Activated CD4-positive, alpha-beta T cell treated with anti-CD3 and anti-CD28 coated beads for 36 hours (primary cell): ENCODE results near the gene RBM34. TPM values are rescaled to one million over a fixed set of nuclear protein-coding genes. Genes with fewer than 3 reads are reported as not detected.
"Not testable (repeated sequence)": the region's sequence is repeated elsewhere in the genome, so short reads cannot be mapped to it uniquely, and the experiment has no call there.

Experiments used
- ATAC-seq: fragments of 200-7000 bp; cut with Tn5 transposase; one replicate; pipeline ENCODE4 v1.10.0; 2021; ENCODE audit warnings: mild to moderate bottlenecking, moderate library complexity
- CTCF ChIA-PET: fragments of 350-600 bp; sonication (Branson Sonifier 250); formaldehyde crosslinking; loops from one replicate; lab custom pipeline; 2021; ENCODE audit warnings: antibody characterized with exemption; lab: Charles Lee
- POLR2A ChIA-PET: fragments of 350-600 bp; sonication (Branson Sonifier 250); formaldehyde crosslinking; loops from one replicate; lab custom pipeline; 2021; ENCODE audit warnings: antibody characterized with exemption, inconsistent platforms; lab: Charles Lee
- DNase-seq: peaks from one replicate; pipeline ENCODE4 v3.0.0-alpha.2; 2020
- H3K27ac Mint-ChIP-seq: one replicate; pipeline ENCODE4 v1.8.0; 2021; ENCODE audit warnings: mixed read lengths
- H3K27me3 Mint-ChIP-seq: one replicate; pipeline ENCODE4 v1.8.0; 2021; ENCODE audit warnings: mixed read lengths
- H3K36me3 Mint-ChIP-seq: one replicate; pipeline ENCODE4 v1.8.0; 2021; ENCODE audit warnings: low read depth, mixed read lengths
- H3K4me1 Mint-ChIP-seq: one replicate; pipeline ENCODE4 v1.8.0; 2021; ENCODE audit warnings: mixed read lengths
- H3K4me3 Mint-ChIP-seq: one replicate; pipeline ENCODE4 v1.8.0; 2021; ENCODE audit warnings: mild to moderate bottlenecking, moderate library complexity, mixed read lengths
- H3K9me3 Mint-ChIP-seq: one replicate; pipeline ENCODE4 v1.8.0; 2021; ENCODE audit warnings: low read depth, mixed read lengths
- intact Hi-C, 2 experiments: fragments of 100-400 bp; cut with DNase I in 1 of 2; cut with micrococcal nuclease in 1 of 2; formaldehyde crosslinking; loops; one replicate each; pipeline versions ENCODE4 v1.14.2 to v1.15.1; 2022 to 2024; cut with DNase I, micrococcal nuclease
- total RNA-seq, 2 experiments: library from RNA; stranded (reverse); gene quantifications; one replicate each; pipeline ENCODE4 v1.2.3, GENCODE V29; 2021

RBM34 gene
- total RNA-seq, 2 experiments from 2014 or later = 126 to 154 TPM

GRCh38 chr1:235095938-235096562 lies 65.0 kb downstream of the RBM34 start:
- DNase-seq (no peak), ATAC-seq (no peak)
- intact Hi-C loops = loop anchor here (2.0 to 10.0 kb wide), 2 partner anchors 321 to 981 kb away; no protein-coding TSS in a partner anchor
- Mint-ChIP-seq H3K27ac (no peak overlapping the region), H3K9me3 (no peaks in the 10 kb centered on the region), H3K27me3 (peaks cover 2% of the 10 kb centered on the region), H3K4me1 (peaks cover 7% of the 10 kb centered on the region), H3K4me3 (no peak overlapping the region), H3K36me3 (no peaks in the 10 kb centered on the region)
- CTCF ChIA-PET = interaction anchor here (0.5 to 4.8 kb wide), 9 partner anchors 9 to 688 kb away, joined by 3 to 41 read pairs (median 4); no protein-coding TSS in a partner anchor
- POLR2A ChIA-PET = interaction anchor here (0.6 kb wide), 2 partner anchors 321 to 323 kb away, joined by 3 to 5 read pairs; no protein-coding TSS in a partner anchor

- ATAC-seq (peak; percentile 97), DNase-seq (peak; percentile 92)
- H3K4me3 Mint-ChIP-seq = no peak overlapping the region
- ChIA-PET POLR2A (no interaction called here), CTCF (interaction anchor here (0.6 to 4.8 kb wide), 15 partner anchors 10 to 689 kb away, joined by 3 to 41 read pairs (median 3); no protein-coding TSS in a partner anchor)
- H3K27ac Mint-ChIP-seq = no peak overlapping the region
- no peaks in the 10 kb centered on the region for H3K9me3 Mint-ChIP-seq
- H3K36me3 Mint-ChIP-seq = no peaks in the 10 kb centered on the region
- intact Hi-C loops = loop anchor here (1.0 to 10.0 kb wide), 3 partner anchors 321 to 979 kb away; no protein-coding TSS in a partner anchor
- H3K4me1 Mint-ChIP-seq = peaks cover 8% of the 10 kb centered on the region
- peaks cover 3% of the 10 kb centered on the region for H3K27me3 Mint-ChIP-seq
Observed at GRCh38 chr1:235093696-235094592, 67.1 kb downstream of the RBM34 start.

- Mint-ChIP-seq H3K36me3 (no peaks in the 10 kb centered on the region), H3K27ac (no peak overlapping the region)
- intact Hi-C loops = loop anchor here in 1 of 2 experiments (10.0 kb wide), 1 partner anchor 978 kb away; no protein-coding TSS in a partner anchor
Observed at GRCh38 chr1:235093013-235093695, 67.9 kb downstream of the RBM34 start.

GRCh38 chr1:235092415-235092814 lies 68.6 kb downstream of the RBM34 start:
- DNase-seq, ATAC-seq, H3K9me3 Mint-ChIP-seq, H3K27ac Mint-ChIP-seq, H3K27me3 Mint-ChIP-seq, POLR2A ChIA-PET, H3K4me1 Mint-ChIP-seq, H3K36me3 Mint-ChIP-seq, H3K4me3 Mint-ChIP-seq: not testable (repeated sequence)
- intact Hi-C loops = loop anchor here in 1 of 2 experiments (10.0 kb wide), 1 partner anchor 978 kb away; no protein-coding TSS in a partner anchor
- CTCF ChIA-PET = interaction anchor here (0.7 to 4.8 kb wide), 2 partner anchors 13 to 207 kb away, joined by 4 to 41 read pairs; no protein-coding TSS in a partner anchor

More at GRCh38 chr1:235093013-235093695, 67.9 kb downstream of the RBM34 start:
- Mint-ChIP-seq H3K4me1 (peaks cover 8% of the 10 kb centered on the region), H3K4me3 (no peak overlapping the region), H3K27me3 (peaks cover 3% of the 10 kb centered on the region), H3K9me3 (no peaks in the 10 kb centered on the region)
- peak; percentile 19 for DNase-seq
- ChIA-PET CTCF (interaction anchor here (0.6 to 4.8 kb wide), 11 partner anchors 9 to 690 kb away, joined by 3 to 41 read pairs (median 3); no protein-coding TSS in a partner anchor), POLR2A (no interaction called here)
- peak; percentile 20 for ATAC-seq

GRCh38 chr1:235092045-235092406 lies 69.0 kb downstream of the RBM34 start:
- CTCF ChIA-PET = interaction anchor here (0.7 to 4.8 kb wide), 4 partner anchors 13 to 548 kb away, joined by 4 to 41 read pairs (median 6); no protein-coding TSS in a partner anchor
- not testable (repeated sequence) for ATAC-seq

GRCh38 chr1:235091319-235092044 lies 69.6 kb downstream of the RBM34 start:
- CTCF ChIA-PET = interaction anchor here (0.7 to 1.6 kb wide), 5 partner anchors 13 to 548 kb away, joined by 3 to 8 read pairs (median 4); no protein-coding TSS in a partner anchor
- H3K4me3 Mint-ChIP-seq, H3K27ac Mint-ChIP-seq, H3K36me3 Mint-ChIP-seq, H3K4me1 Mint-ChIP-seq, H3K27me3 Mint-ChIP-seq, POLR2A ChIA-PET, DNase-seq, H3K9me3 Mint-ChIP-seq, ATAC-seq: not testable (repeated sequence)
- intact Hi-C loops = loop anchor here in 1 of 2 experiments (10.0 kb wide), 1 partner anchor 977 kb away; no protein-coding TSS in a partner anchor

More at GRCh38 chr1:235092045-235092406, 69.0 kb downstream of the RBM34 start:
- H3K4me1 Mint-ChIP-seq, H3K27ac Mint-ChIP-seq, H3K4me3 Mint-ChIP-seq, H3K36me3 Mint-ChIP-seq, DNase-seq, H3K9me3 Mint-ChIP-seq, H3K27me3 Mint-ChIP-seq, POLR2A ChIA-PET: not testable (repeated sequence)
- intact Hi-C loops = loop anchor here in 1 of 2 experiments (10.0 kb wide), 1 partner anchor 977 kb away; no protein-coding TSS in a partner anchor

- no peaks in the 10 kb centered on the region for H3K9me3 Mint-ChIP-seq
- peaks cover 3% of the 10 kb centered on the region for H3K27me3 Mint-ChIP-seq
- no peaks in the 10 kb centered on the region for H3K36me3 Mint-ChIP-seq
- ATAC-seq (no peak), DNase-seq (no peak)
- peaks cover 8% of the 10 kb centered on the region for H3K4me1 Mint-ChIP-seq
- intact Hi-C loops = loop anchor here in 1 of 2 experiments (10.0 kb wide), 1 partner anchor 976 kb away; no protein-coding TSS in a partner anchor
- ChIA-PET POLR2A (no interaction called here), CTCF (interaction anchor here (0.7 to 1.9 kb wide), 9 partner anchors 11 to 547 kb away, joined by 3 to 9 read pairs (median 4); no protein-coding TSS in a partner anchor)
- H3K27ac Mint-ChIP-seq = no peak overlapping the region
- no peak overlapping the region for H3K4me3 Mint-ChIP-seq
Observed at GRCh38 chr1:235090406-235091069, 70.5 kb downstream of the RBM34 start.

GRCh38 chr1:235088907-235089306 lies 72.1 kb downstream of the RBM34 start:
- ChIA-PET CTCF (interaction anchor here (0.5 to 0.9 kb wide), 2 partner anchors 36 to 246 kb away, joined by 3 to 4 read pairs; no protein-coding TSS in a partner anchor), POLR2A (interaction anchor here (0.5 kb wide), 1 partner anchor 142 kb away, joined by 3 read pairs; no protein-coding TSS in a partner anchor)
- Mint-ChIP-seq H3K4me1 (peaks cover 9% of the 10 kb centered on the region), H3K27ac (no peak overlapping the region), H3K27me3 (peaks cover 3% of the 10 kb centered on the region), H3K9me3 (no peaks in the 10 kb centered on the region), H3K4me3 (no peak overlapping the region), H3K36me3 (no peaks in the 10 kb centered on the region)
- intact Hi-C loops = loop anchor here in 1 of 2 experiments (10.0 kb wide), 1 partner anchor 764 kb away; no protein-coding TSS in a partner anchor
- no peak for DNase-seq
- no peak for ATAC-seq

GRCh38 chr1:235088430-235088829 lies 72.6 kb downstream of the RBM34 start:
- H3K27me3 Mint-ChIP-seq = peaks cover 3% of the 10 kb centered on the region
- POLR2A ChIA-PET = interaction anchor here (0.5 kb wide), 1 partner anchor 142 kb away, joined by 3 read pairs; no protein-coding TSS in a partner anchor
- H3K4me1 Mint-ChIP-seq = peaks cover 9% of the 10 kb centered on the region
- no peaks in the 10 kb centered on the region for H3K9me3 Mint-ChIP-seq
- ATAC-seq (no peak), DNase-seq (no peak)
- H3K36me3 Mint-ChIP-seq = no peaks in the 10 kb centered on the region
- no peak overlapping the region for H3K27ac Mint-ChIP-seq
- no peak overlapping the region for H3K4me3 Mint-ChIP-seq
- CTCF ChIA-PET = interaction anchor here (0.5 to 0.9 kb wide), 2 partner anchors 245 to 854 kb away, joined by 3 read pairs; no protein-coding TSS in a partner anchor
- intact Hi-C loops = loop anchor here in 1 of 2 experiments (10.0 kb wide), 1 partner anchor 764 kb away; no protein-coding TSS in a partner anchor
